Heart left ventricle (tissue), 16 donors: ENCODE data around the gene FARP1. TPM values are rescaled to one million over a fixed set of nuclear protein-coding genes. Genes with fewer than 3 reads are reported as not detected.

Experiments
- ATAC-seq, 4 donors: fragments of 200-7000 bp; cut with Tn5 transposase; one replicate each; pipeline ENCODE4 v1.9.1; 2020 to 2022; ENCODE audit warnings: moderate library complexity in 4 of 4, mild to moderate bottlenecking in 3 of 4, moderate number of reproducible peaks in 1 of 4
- DNase-seq, 5 donors: peaks; one replicate each; pipeline ENCODE4 v3.0.0-alpha.2; 2020
- H3K27ac ChIP-seq, 12 donors: fragments of 200-600 bp; sonication (generic) in 4 of 12; one replicate each; pipeline versions ENCODE4 v1.5.0 to v1.8.0; 2016 to 2022; ENCODE audit warnings: mild to moderate bottlenecking in 2 of 12
- H3K27me3 ChIP-seq, 9 donors: fragments of 200-600 bp; sonication (generic) in 2 of 9; one replicate each; pipeline versions ENCODE4 v1.5.1 to v1.8.0; 2016 to 2022; ENCODE audit warnings: mild to moderate bottlenecking in 3 of 9
- H3K36me3 ChIP-seq, 9 donors: fragments of 200-600 bp; sonication (generic) in 2 of 9; one replicate each; pipeline versions ENCODE4 v1.5.0 to v1.8.0; 2018 to 2022; ENCODE audit warnings: mild to moderate bottlenecking in 2 of 9
- H3K4me1 ChIP-seq, 12 donors: fragments of 200-600 bp; sonication (generic) in 4 of 12; one replicate each; pipeline versions ENCODE4 v1.5.0 to v1.8.0; 2016 to 2022; ENCODE audit warnings: mild to moderate bottlenecking in 3 of 12
- H3K4me3 ChIP-seq, 12 donors: fragments of 200-600 bp; sonication (generic) in 4 of 12; one replicate each; pipeline versions ENCODE4 v1.5.0 to v1.8.0; 2017 to 2022; ENCODE audit warnings: mild to moderate bottlenecking in 9 of 12, moderate library complexity in 4 of 12
- H3K9me3 ChIP-seq, 12 donors: fragments of 200-600 bp; sonication (generic) in 4 of 12; one replicate each; pipeline versions ENCODE4 v1.5.0 to v1.8.0; 2016 to 2022; ENCODE audit warnings: mild to moderate bottlenecking in 1 of 12
- POLR2A ChIP-seq, 2 donors: fragments of 450-650 bp; IDR thresholded peaks; one replicate each; pipeline ENCODE4 v1.6.1; 2017; ENCODE audit warnings: antibody characterized with exemption in 2 of 2, mild to moderate bottlenecking in 2 of 2, moderate library complexity in 2 of 2
- WGBS, 4 donors: extraction: QIAGEN DNeasy Blood & Tissue Kit in 2 of 4; methylation state at CpG; one replicate each; pipeline versions ENCODE4 v1.1.5 to v1.1.7; 2013 to 2018; 5-methylcytosine and 5-hydroxymethylcytosine counted together
- intact Hi-C, 10 donors: fragments of 100-400 bp; cut with DNase I; formaldehyde crosslinking; loops; one replicate each; pipeline versions ENCODE4 v1.11.1 to v1.14.2; 2022
- polyA plus RNA-seq, 2 donors: library from polyadenylated mRNA; stranded (reverse); fragments of 200-250 nt; gene quantifications; one replicate each; pipeline ENCODE4 v1.2.3, GENCODE V29; 2013
- total RNA-seq, 9 donors: library from RNA; depleted of rRNA in 2 of 9; stranded (reverse); fragments of >200 nt in 2 of 9; fragmentation: NEBNext Ultra II Directional in 3 of 9; extraction: Animal tissue kit (Norgen Biotek cat#: 25700) in 3 of 9; gene quantifications; one replicate each; pipeline versions ENCODE4 v1.1.0 to v1.2.4, GENCODE V29; 2016 to 2023
- TF ChIP-seq, protein P1 (sequence below), 12 donors: fragments of 200-600 bp; sonication (generic) in 4 of 12; IDR thresholded peaks; one replicate each; pipeline versions ENCODE4 v1.5.0 to v1.8.0; 2018 to 2022; ENCODE audit warnings: antibody characterized with exemption in 12 of 12, mild to moderate bottlenecking in 5 of 12
- donor health status: ischemic (EF 13 %, LVEDD 7.1; RV severe dilation, severe dysfunction).
- donor health status: healthy with polysubstance abuse.
- donor health status: DM: no; HTN: yes; CAD: no.
- donor health status: DM: no; HTN: no; CAD: no.
- donor health status: ischemic (EF 25% LVEDD 6.9; RV normal size, moderate dysfunction).
- donor health status: ischemic (EF 25% LVEDD 5.7; RV mildly dilated, moderate dysfunction).
- donor health status: healthy.
- donor health status: DM: yes; HTN: yes; CAD: no.
- donor health status: ischemic (EF 35%, LVEDD 5.7; RV mildly dilated, moderate dysfunction).
- donor health status: nonischemic (EF 11% LVEDD 7.7; RV severe dilation, severe dysfunction).
- donor health status: DM: yes; HTN: yes; CAD: no.
- donor health status: PGD.
- donor health status: ischemic (EF 29% LVEDD 5.4; RV normal size, mild dysfunction).
- donor health status: nonischemic (EF 23%, LVEDD 6.1; RV moderate dilation, normal function).

FARP1 gene
- total and polyA plus RNA-seq, 11 donors: 7.7 to 51.8 (median 22.3) TPM

DNA sequence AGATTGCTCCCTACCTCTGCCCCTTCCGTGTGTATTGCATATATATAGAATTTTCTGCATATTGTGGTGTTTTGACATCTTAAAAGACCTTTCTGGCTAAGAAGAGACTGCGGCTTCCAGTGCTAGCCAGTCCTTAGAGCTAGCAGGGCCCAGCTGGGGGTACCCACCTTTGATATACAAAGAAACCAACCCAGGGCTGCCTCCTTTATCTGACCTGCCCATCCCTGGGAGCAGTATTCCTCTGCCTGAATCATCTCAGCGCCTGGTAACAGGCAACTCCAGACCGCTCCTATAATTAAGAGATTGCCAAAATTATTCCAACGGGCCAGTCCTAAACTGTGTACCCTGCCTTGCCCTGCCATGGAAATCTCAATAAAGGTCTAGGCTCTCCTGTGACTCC, 220.4 kb downstream of the FARP1 start:
- no peak overlapping the region for H3K4me3 ChIP-seq
- intact Hi-C loops: no loop called here
- WGBS, 4 donors: 97 to 98% (median 98%) methylated on average over 5 of the region's 5 CpGs
- H3K9me3 ChIP-seq: no peaks in the 10 kb centered on the region
- H3K36me3 ChIP-seq: peaks cover 0 to 3% (median 0%) of the 10 kb centered on the region in 9 donors
- TF ChIP-seq, protein P1, sequence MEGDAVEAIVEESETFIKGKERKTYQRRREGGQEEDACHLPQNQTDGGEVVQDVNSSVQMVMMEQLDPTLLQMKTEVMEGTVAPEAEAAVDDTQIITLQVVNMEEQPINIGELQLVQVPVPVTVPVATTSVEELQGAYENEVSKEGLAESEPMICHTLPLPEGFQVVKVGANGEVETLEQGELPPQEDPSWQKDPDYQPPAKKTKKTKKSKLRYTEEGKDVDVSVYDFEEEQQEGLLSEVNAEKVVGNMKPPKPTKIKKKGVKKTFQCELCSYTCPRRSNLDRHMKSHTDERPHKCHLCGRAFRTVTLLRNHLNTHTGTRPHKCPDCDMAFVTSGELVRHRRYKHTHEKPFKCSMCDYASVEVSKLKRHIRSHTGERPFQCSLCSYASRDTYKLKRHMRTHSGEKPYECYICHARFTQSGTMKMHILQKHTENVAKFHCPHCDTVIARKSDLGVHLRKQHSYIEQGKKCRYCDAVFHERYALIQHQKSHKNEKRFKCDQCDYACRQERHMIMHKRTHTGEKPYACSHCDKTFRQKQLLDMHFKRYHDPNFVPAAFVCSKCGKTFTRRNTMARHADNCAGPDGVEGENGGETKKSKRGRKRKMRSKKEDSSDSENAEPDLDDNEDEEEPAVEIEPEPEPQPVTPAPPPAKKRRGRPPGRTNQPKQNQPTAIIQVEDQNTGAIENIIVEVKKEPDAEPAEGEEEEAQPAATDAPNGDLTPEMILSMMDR (IDR thresholded peaks at IDR 0.05): no peak
- no peak for TF ChIP-seq POLR2A (IDR thresholded peaks at IDR 0.05)
- no peak overlapping the region for H3K27ac ChIP-seq
- DNase-seq: no peak
- H3K4me1 ChIP-seq: no peaks in the 10 kb centered on the region
- H3K27me3 ChIP-seq: no peaks in the 10 kb centered on the region
- no peak for ATAC-seq

DNA sequence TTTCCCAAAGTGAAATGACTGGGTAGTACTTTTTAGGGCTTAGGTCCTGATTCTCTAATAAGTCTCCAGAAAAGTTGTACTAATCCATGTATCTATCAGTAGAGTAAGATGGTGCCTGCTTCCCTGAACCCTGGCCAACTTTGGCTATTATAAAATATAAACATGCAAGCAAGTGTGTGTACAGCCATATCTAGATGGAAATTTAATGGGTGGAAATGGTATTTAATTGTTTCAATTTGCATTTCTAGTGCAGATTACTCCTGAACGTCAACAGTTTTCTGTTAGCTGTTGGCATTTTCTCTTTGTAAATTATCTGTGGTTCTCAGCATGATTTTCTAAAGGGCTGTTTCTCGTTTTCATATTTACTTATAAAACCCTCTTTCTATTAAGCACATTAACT, 221.3 kb downstream of the FARP1 start:
- TF ChIP-seq POLR2A (IDR thresholded peaks at IDR 0.05): no peak
- TF ChIP-seq, protein P1 (IDR thresholded peaks at IDR 0.05): no peak
- no peak overlapping the region for H3K27ac ChIP-seq
- 91 to 96% (median 92%) methylated on average over 2 of the region's 2 CpGs for WGBS, 4 donors
- no peak overlapping the region for H3K4me3 ChIP-seq
- ATAC-seq (no peak), DNase-seq (no peak)
- H3K27me3 ChIP-seq: no peaks in the 10 kb centered on the region
- peaks cover 0 to 11% (median 0%) of the 10 kb centered on the region in 9 donors for H3K36me3 ChIP-seq
- no peaks in the 10 kb centered on the region for H3K4me1 ChIP-seq
- H3K9me3 ChIP-seq: no peaks in the 10 kb centered on the region
- intact Hi-C loops: no loop called here

DNA sequence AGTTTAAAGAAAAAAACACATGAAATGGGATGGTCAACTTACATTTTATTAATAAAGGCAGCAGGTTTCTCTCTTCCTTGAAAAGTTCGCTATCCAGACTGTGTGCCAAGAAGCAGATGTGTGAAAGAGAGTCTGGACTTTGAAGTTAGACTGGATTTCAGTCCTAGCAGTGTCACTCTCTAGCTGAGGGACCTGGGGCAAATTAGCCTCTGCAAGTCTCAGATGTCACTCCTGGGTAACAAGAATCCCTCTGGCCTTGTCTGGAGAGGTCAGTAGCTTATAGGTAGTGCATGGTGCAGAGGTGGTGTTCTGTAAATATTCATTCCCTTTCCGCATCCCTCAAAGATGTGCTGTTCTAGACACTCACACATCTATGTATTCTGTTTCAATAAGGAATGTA, 221.8 kb downstream of the FARP1 start:
- ATAC-seq: no peak
- H3K9me3 ChIP-seq: no peaks in the 10 kb centered on the region
- no peak overlapping the region for H3K27ac ChIP-seq
- no peak for DNase-seq
- TF ChIP-seq, protein P1 (IDR thresholded peaks at IDR 0.05): no peak
- TF ChIP-seq POLR2A (IDR thresholded peaks at IDR 0.05): no peak
- H3K36me3 ChIP-seq: peaks cover 0 to 12% (median 0%) of the 10 kb centered on the region in 9 donors
- H3K4me3 ChIP-seq: no peak overlapping the region
- 95 to 99% (median 97%) methylated on average over 2 of the region's 2 CpGs for WGBS, 4 donors
- H3K27me3 ChIP-seq: no peaks in the 10 kb centered on the region
- intact Hi-C loops: no loop called here
- no peaks in the 10 kb centered on the region for H3K4me1 ChIP-seq

DNA sequence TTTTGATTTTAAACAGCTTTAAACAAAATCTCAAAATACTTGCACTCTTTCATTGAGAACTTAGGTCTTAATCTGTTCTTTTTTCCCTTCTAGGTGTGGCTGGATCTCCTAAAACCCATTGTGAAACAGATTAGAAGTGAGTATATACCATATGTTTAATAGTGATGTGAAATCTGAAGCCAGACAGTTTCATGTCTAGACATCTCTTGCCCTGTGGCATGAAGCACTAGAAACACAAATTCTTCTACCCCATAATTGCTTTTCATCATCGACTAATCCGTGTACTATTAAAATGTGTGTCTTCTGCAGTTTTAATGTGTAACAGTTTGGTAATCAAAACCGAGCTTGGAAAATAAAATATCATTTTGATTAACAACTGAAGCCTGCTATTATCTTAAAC, 222.4 kb downstream of the FARP1 start:
- no peak for TF ChIP-seq POLR2A (IDR thresholded peaks at IDR 0.05)
- TF ChIP-seq, protein P1 (IDR thresholded peaks at IDR 0.05): no peak
- peaks cover 0 to under 1% (median 0%) of the 10 kb centered on the region in 12 donors for H3K4me1 ChIP-seq
- WGBS, 4 donors: 93 to 96% (median 95%) methylated on average over 3 of the region's 3 CpGs
- H3K27me3 ChIP-seq: no peaks in the 10 kb centered on the region
- H3K9me3 ChIP-seq: no peaks in the 10 kb centered on the region
- H3K4me3 ChIP-seq: no peak overlapping the region
- DNase-seq (no peak), ATAC-seq (no peak)
- no peak overlapping the region for H3K27ac ChIP-seq
- intact Hi-C loops: no loop called here
- H3K36me3 ChIP-seq: peaks cover 0 to 12% (median 0%) of the 10 kb centered on the region in 9 donors
